ENCODE data around the gene ATMIN.

GRCh38 chr16:81041696-81042095, 6.1 kb downstream of the ATMIN start:
- no peak for TF ChIP-seq CTCF (IDR thresholded peaks at IDR 0.05; ENCODE audit: low read depth, low read length)
- TF ChIP-seq POLR2A (IDR thresholded peaks at IDR 0.05; ENCODE audit: extremely low read depth, insufficient read length): no peak

Measured in NB4 (cell line).